ENCODE data around the gene STIP1. TPM values are rescaled to one million over a fixed set of nuclear protein-coding genes. Genes with fewer than 3 reads are reported as not detected.
A peak's percentile ranks its signal among the peaks of the same experiment; 100 is the strongest.

Gene STIP1
- total RNA-seq, 1 donor from 2014 or later = 252 TPM

DNA sequence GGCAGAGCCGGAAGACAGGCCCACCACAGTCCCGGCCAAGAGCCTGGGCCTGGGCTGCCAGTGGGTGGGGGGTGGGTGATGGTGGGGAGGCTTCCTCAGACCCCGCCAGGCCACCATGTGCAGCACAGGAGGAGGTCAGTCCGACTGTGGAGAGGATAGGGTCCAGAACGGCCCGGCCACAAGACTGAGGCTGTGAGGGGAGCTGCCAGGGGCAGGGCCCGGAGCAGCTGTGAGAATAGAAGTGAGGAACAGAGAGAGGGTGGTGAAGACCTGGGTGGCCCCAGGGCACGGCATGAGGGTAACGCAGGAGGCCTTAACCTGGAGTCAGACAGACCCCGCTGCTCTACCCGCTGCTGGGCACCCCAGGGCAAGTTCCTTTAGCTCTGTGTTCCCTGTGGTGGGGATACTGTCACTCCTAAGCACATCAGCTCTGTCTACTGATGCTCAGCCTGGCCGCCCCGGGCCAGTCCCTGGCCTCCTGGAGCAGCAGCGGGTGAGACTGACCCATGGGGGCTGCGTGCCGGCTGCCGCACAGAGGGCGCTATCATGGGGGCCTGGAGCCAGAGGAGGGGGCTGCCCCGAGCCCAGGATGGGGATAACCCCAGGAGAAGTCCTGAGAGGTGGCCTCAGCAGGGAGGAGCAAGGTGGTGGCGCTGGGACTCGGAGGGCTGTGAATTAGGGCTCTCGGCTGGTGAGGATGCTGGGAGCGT is 22.3 kb downstream of the STIP1 start:
- no peaks in the 10 kb centered on the region for H3K79me2 ChIP-seq (ENCODE audit: low read depth)
- H3K4me1 Mint-ChIP-seq = peaks cover 15% of the 10 kb centered on the region
- no peak overlapping the region for H3K4me2 ChIP-seq
- no peaks in the 10 kb centered on the region for H3K9me3 Mint-ChIP-seq
- H4K20me1 ChIP-seq (ENCODE audit: low read depth) = peaks cover 26% of the 10 kb centered on the region
- H2AFZ ChIP-seq (replicated peaks) = no peak overlapping the region
- no peak overlapping the region for H3K9ac ChIP-seq
- no peaks in the 10 kb centered on the region for H3K9me3 ChIP-seq (ENCODE audit: low read depth)
- H3K36me3 ChIP-seq = no peaks in the 10 kb centered on the region
- H3K27me3 ChIP-seq = no peaks in the 10 kb centered on the region
- TF ChIP-seq, protein P1, sequence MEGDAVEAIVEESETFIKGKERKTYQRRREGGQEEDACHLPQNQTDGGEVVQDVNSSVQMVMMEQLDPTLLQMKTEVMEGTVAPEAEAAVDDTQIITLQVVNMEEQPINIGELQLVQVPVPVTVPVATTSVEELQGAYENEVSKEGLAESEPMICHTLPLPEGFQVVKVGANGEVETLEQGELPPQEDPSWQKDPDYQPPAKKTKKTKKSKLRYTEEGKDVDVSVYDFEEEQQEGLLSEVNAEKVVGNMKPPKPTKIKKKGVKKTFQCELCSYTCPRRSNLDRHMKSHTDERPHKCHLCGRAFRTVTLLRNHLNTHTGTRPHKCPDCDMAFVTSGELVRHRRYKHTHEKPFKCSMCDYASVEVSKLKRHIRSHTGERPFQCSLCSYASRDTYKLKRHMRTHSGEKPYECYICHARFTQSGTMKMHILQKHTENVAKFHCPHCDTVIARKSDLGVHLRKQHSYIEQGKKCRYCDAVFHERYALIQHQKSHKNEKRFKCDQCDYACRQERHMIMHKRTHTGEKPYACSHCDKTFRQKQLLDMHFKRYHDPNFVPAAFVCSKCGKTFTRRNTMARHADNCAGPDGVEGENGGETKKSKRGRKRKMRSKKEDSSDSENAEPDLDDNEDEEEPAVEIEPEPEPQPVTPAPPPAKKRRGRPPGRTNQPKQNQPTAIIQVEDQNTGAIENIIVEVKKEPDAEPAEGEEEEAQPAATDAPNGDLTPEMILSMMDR (IDR thresholded peaks at IDR 0.05) = no peak
- H3K36me3 Mint-ChIP-seq = peaks cover 13% of the 10 kb centered on the region
- H3F3A ChIP-seq (ENCODE audit: low read depth) = peaks cover 20% of the 10 kb centered on the region
- H3K27me3 Mint-ChIP-seq (ENCODE audit: insufficient read depth, low read depth) = peaks cover 8% of the 10 kb centered on the region
- no peak overlapping the region for H3K4me3 ChIP-seq
- DNase-seq (ENCODE audit: low spot score) = peak; percentile 1
- no peak overlapping the region for H3K4me3 Mint-ChIP-seq
- H3K4me1 ChIP-seq = peaks cover under 1% of the 10 kb centered on the region
- no peak overlapping the region for H3K27ac ChIP-seq
- H3K27ac Mint-ChIP-seq = no peak overlapping the region

DNA sequence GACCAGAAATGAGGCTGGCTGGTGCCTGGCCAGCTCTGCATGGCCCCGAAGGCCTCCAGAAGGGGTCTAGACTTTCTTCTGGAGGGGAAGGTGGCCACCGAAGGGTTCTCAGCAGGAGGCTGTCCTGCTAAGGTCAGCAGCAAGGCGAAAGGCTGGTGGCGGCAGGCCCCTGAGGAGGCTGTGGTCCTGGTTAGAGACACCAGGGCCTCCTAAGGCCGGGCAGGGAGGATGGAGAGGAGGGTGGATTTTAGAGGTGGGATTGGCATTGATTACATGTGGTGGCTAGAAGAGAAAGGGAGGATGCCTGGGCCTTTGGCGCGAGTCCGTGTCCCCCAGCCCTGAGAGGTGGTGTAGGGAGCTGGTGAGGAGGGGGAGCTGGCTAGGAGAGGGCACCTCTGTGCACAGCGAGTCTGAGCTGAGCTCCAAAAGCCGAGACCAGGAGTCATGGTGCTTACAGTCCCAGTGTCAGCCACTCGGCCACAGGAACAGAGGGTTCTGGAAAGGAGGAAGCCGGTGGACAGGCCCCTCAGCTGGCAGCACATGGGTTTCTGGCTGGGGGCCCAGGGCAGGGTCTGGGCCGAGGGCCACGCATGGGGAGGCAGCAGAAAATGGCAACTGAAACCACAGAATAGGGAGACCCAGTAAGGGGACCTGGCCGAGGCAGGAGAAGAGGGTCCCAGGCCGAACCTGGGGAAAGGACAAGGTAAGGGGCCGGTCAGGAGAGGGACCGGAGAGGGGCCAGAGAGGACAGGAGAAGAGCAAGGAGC is 23.0 kb downstream of the STIP1 start:
- Mint-ChIP-seq H3K36me3 (peaks cover 9% of the 10 kb centered on the region), H3K9me3 (no peaks in the 10 kb centered on the region), H3K27ac (peak overlapping the region; percentile 63), H3K4me3 (peak overlapping the region; percentile 33), H3K27me3 (ENCODE audit: insufficient read depth, low read depth) (peaks cover 8% of the 10 kb centered on the region), H3K4me1 (peaks cover 10% of the 10 kb centered on the region)
- no peaks in the 10 kb centered on the region for H3K36me3 ChIP-seq
- no peaks in the 10 kb centered on the region for H3K27me3 ChIP-seq
- no peaks in the 10 kb centered on the region for H3K79me2 ChIP-seq (ENCODE audit: low read depth)
- peak overlapping the region; percentile 20 for H3K9ac ChIP-seq
- H4K20me1 ChIP-seq (ENCODE audit: low read depth) = peaks cover 20% of the 10 kb centered on the region
- H3K4me2 ChIP-seq = no peak overlapping the region
- no peak overlapping the region for H3K27ac ChIP-seq
- DNase-seq (ENCODE audit: low spot score) = peak; percentile 1
- H3K9me3 ChIP-seq (ENCODE audit: low read depth) = no peaks in the 10 kb centered on the region
- H3K4me3 ChIP-seq = no peak overlapping the region
- no peak for TF ChIP-seq EZH2 (IDR thresholded peaks at IDR 0.05)
- TF ChIP-seq, protein P1 (IDR thresholded peaks at IDR 0.05) = no peak
- TF ChIP-seq EZH2phosphoT487 (IDR thresholded peaks at IDR 0.05) = no peak
- H3F3A ChIP-seq (ENCODE audit: low read depth) = peaks cover 13% of the 10 kb centered on the region
- no peaks in the 10 kb centered on the region for H3K4me1 ChIP-seq
- no peak overlapping the region for H2AFZ ChIP-seq (replicated peaks)

DNA sequence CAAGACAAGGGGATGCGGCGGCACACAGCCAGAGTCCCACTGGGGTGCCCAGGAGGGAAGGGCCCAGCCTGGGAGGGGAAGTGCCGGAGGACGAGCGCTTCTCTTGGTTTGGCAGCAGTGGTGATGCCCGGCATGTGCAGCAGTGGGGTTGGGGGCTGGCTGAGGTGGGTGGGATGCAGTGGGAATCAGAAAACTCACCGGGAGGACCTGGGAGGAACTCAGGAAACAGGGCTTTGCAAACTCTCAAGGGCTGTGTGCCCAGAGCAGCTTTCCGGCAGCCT is 23.5 kb downstream of the STIP1 start:
- peak; percentile 0 for DNase-seq (ENCODE audit: low spot score)
- no peaks in the 10 kb centered on the region for H3K79me2 ChIP-seq (ENCODE audit: low read depth)
- Mint-ChIP-seq H3K27me3 (ENCODE audit: insufficient read depth, low read depth) (peaks cover 8% of the 10 kb centered on the region), H3K36me3 (peaks cover 5% of the 10 kb centered on the region), H3K4me1 (peaks cover 7% of the 10 kb centered on the region), H3K4me3 (no peak overlapping the region), H3K27ac (no peak overlapping the region), H3K9me3 (no peaks in the 10 kb centered on the region)
- no peaks in the 10 kb centered on the region for H3K4me1 ChIP-seq
- peaks cover 8% of the 10 kb centered on the region for H3F3A ChIP-seq (ENCODE audit: low read depth)
- no peak overlapping the region for H3K4me2 ChIP-seq
- H3K9ac ChIP-seq = peak overlapping the region; percentile 20
- TF ChIP-seq EZH2phosphoT487 (IDR thresholded peaks at IDR 0.05) (no peak), EZH2 (IDR thresholded peaks at IDR 0.05) (no peak)
- TF ChIP-seq, protein P1 (IDR thresholded peaks at IDR 0.05) = no peak
- H3K9me3 ChIP-seq (ENCODE audit: low read depth) = no peaks in the 10 kb centered on the region
- H3K27ac ChIP-seq = no peak overlapping the region
- no peak overlapping the region for H2AFZ ChIP-seq (replicated peaks)
- no peak overlapping the region for H3K4me3 ChIP-seq
- peaks cover 15% of the 10 kb centered on the region for H4K20me1 ChIP-seq (ENCODE audit: low read depth)
- no peaks in the 10 kb centered on the region for H3K27me3 ChIP-seq
- H3K36me3 ChIP-seq = no peaks in the 10 kb centered on the region
